SU-DHL-6 (cell line): ENCODE measurements around the gene ITPR1.

Source experiments
- H2AFZ ChIP-seq: fragments of 200-600 bp; sonication (generic); 2 replicates; pipeline ENCODE4 v1.6.1; 2014; ENCODE audit warnings: low read depth, mild to moderate bottlenecking, moderate library complexity, mixed read lengths, antibody characterized with exemption, low read length; ENCODE audit not compliant: severe bottlenecking
- H3F3A ChIP-seq: fragments of 200-600 bp; shearing (Covaris generic); 2 replicates; pipeline ENCODE4 v1.6.0; 2016; ENCODE audit warnings: antibody characterized with exemption, mild to moderate bottlenecking; ENCODE audit not compliant: insufficient read depth
- H3K27ac ChIP-seq: fragments of 200-600 bp; sonication (generic); 2 replicates; pipeline ENCODE4 v1.5.1; 2016; ENCODE audit warnings: low read depth, mild to moderate bottlenecking, low read length, moderate library complexity, mixed read lengths
- H3K27me3 ChIP-seq: fragments of 200-600 bp; sonication (generic), shearing (Covaris generic); 2 replicates; pipeline ENCODE4 v1.6.0; 2014; ENCODE audit warnings: mild to moderate bottlenecking, low read length
- H3K36me3 ChIP-seq: fragments of 200-600 bp; sonication (generic); 2 replicates; pipeline ENCODE4 v1.6.1; 2014; ENCODE audit warnings: mild to moderate bottlenecking, low read length, mixed read lengths
- H3K4me2 ChIP-seq: fragments of 300-600, 200-600 bp; shearing (Covaris generic), sonication (generic); 2 replicates; pipeline ENCODE4 v1.6.0; 2014; ENCODE audit warnings: low read length, low read depth, mild to moderate bottlenecking; ENCODE audit not compliant: poor library complexity, severe bottlenecking
- H3K4me3 ChIP-seq: fragments of 200-600 bp; sonication (generic); 2 replicates; pipeline ENCODE4 v1.5.1; 2014; ENCODE audit warnings: antibody characterized with exemption, low read length, mild to moderate bottlenecking, mixed read lengths; ENCODE audit not compliant: insufficient read depth, poor library complexity, severe bottlenecking
- H3K79me2 ChIP-seq: fragments of 200-600 bp; sonication (generic); 2 replicates; pipeline ENCODE4 v1.6.1; 2014; ENCODE audit warnings: mild to moderate bottlenecking, low read length, moderate library complexity; ENCODE audit not compliant: insufficient read depth
- H3K9ac ChIP-seq: fragments of 200-600 bp; sonication (generic); 2 replicates; pipeline ENCODE4 v1.7.0; 2014; ENCODE audit warnings: mild to moderate bottlenecking, low read length
- H3K9me2 ChIP-seq: fragments of 200-600 bp; sonication (generic); replicated peaks from 2 replicates; pipeline ENCODE4 v1.6.1; 2014; ENCODE audit warnings: low read length; ENCODE audit not compliant: insufficient read depth
- H3K9me3 ChIP-seq: fragments of 200-600 bp; sonication (generic); 2 replicates; pipeline ENCODE4 v1.6.1; 2014; ENCODE audit warnings: low read length, mixed read lengths; ENCODE audit not compliant: insufficient read depth
- H4K20me1 ChIP-seq: fragments of 200-600 bp; sonication (generic); 2 replicates; pipeline ENCODE4 v1.6.1; 2014; ENCODE audit warnings: low read depth, mild to moderate bottlenecking, antibody characterized with exemption, low read length, moderate library complexity, mixed read lengths
- CTCF ChIP-seq: fragments of 200-600 bp; sonication (generic); IDR thresholded peaks from one replicate; pipeline ENCODE4 v1.5.1; 2017; ENCODE audit warnings: antibody characterized with exemption, mild to moderate bottlenecking, low read length, moderate library complexity; ENCODE audit not compliant: insufficient read depth, poor library complexity, severe bottlenecking
- EZH2phosphoT487 ChIP-seq: fragments of 200-600 bp; sonication (generic), shearing (Covaris generic); conservative IDR thresholded peaks from 2 replicates; pipeline ENCODE4 v1.6.1; 2018; ENCODE audit warnings: mild to moderate bottlenecking, antibody characterized with exemption, low read length, moderate library complexity, mixed read lengths

ITPR1 gene

GRCh38 chr3:4707324-4707723, 214.2 kb downstream of the ITPR1 start:
- H3K4me3 ChIP-seq, result no peak overlapping the region
- H3K4me2 ChIP-seq, result no peak overlapping the region
- H3K79me2 ChIP-seq, result no peaks in the 10 kb centered on the region
- H3K9ac ChIP-seq, result no peak overlapping the region
- no peaks in the 10 kb centered on the region for H3K27me3 ChIP-seq
- no peaks in the 10 kb centered on the region for H4K20me1 ChIP-seq
- no peak overlapping the region for H3K27ac ChIP-seq
- TF ChIP-seq EZH2phosphoT487 (no peak), CTCF (no peak)
- H3K9me2 ChIP-seq, result no peaks in the 10 kb centered on the region
- no peaks in the 10 kb centered on the region for H3K36me3 ChIP-seq
- no peaks in the 10 kb centered on the region for H3F3A ChIP-seq
- no peak overlapping the region for H2AFZ ChIP-seq
- H3K9me3 ChIP-seq, result no peaks in the 10 kb centered on the region

DNA sequence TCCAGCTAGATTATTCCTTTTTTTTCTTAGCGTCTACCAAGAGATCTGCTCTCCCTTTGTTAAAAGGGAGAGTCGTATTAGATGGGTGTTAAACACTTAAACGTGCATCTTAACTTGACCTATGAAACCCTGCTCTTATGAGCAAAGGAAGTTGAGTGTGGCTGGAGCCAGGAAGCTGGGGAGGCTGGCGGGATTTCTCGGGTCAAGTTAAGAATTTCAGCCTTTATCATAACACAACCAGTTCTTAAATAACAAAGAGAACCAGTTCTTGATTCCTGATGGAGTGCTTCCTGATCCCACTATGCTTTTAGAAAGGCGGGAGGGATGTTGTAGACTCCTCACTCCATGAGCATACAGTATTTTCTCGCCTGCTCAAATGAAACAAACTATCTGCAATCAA, 215.1 kb downstream of the ITPR1 start:
- H2AFZ ChIP-seq, result no peak overlapping the region
- H3K4me2 ChIP-seq, result no peak overlapping the region
- no peaks in the 10 kb centered on the region for H3K36me3 ChIP-seq
- H3K9ac ChIP-seq, result no peak overlapping the region
- H3K4me3 ChIP-seq, result no peak overlapping the region
- no peaks in the 10 kb centered on the region for H3F3A ChIP-seq
- H3K9me3 ChIP-seq, result no peaks in the 10 kb centered on the region
- no peaks in the 10 kb centered on the region for H3K27me3 ChIP-seq
- no peaks in the 10 kb centered on the region for H3K9me2 ChIP-seq
- no peak overlapping the region for H3K27ac ChIP-seq
- no peaks in the 10 kb centered on the region for H4K20me1 ChIP-seq
- H3K79me2 ChIP-seq, result no peaks in the 10 kb centered on the region
- TF ChIP-seq EZH2phosphoT487 (no peak), CTCF (no peak)

GRCh38 chr3:4709341-4709740, 216.2 kb downstream of the ITPR1 start:
- Histone ChIP-seq H3K27ac (no peak overlapping the region), H3F3A (no peaks in the 10 kb centered on the region), H3K9me2 (no peaks in the 10 kb centered on the region), H4K20me1 (no peaks in the 10 kb centered on the region), H3K36me3 (no peaks in the 10 kb centered on the region), H3K9me3 (no peaks in the 10 kb centered on the region), H3K4me2 (no peak overlapping the region), H3K9ac (no peak overlapping the region), H3K27me3 (no peaks in the 10 kb centered on the region), H3K4me3 (no peak overlapping the region), H3K79me2 (no peaks in the 10 kb centered on the region), H2AFZ (no peak overlapping the region)
- no peak for TF ChIP-seq EZH2phosphoT487
- no peak for TF ChIP-seq CTCF

GRCh38 chr3:4710191-4710590, 217.0 kb downstream of the ITPR1 start:
- H2AFZ ChIP-seq, result no peak overlapping the region
- no peak for TF ChIP-seq EZH2phosphoT487
- H3K9ac ChIP-seq, result no peak overlapping the region
- no peaks in the 10 kb centered on the region for H3K36me3 ChIP-seq
- no peaks in the 10 kb centered on the region for H3K9me2 ChIP-seq
- H3K27me3 ChIP-seq, result no peaks in the 10 kb centered on the region
- no peaks in the 10 kb centered on the region for H3K79me2 ChIP-seq
- H3K9me3 ChIP-seq, result no peaks in the 10 kb centered on the region
- no peaks in the 10 kb centered on the region for H3F3A ChIP-seq
- H4K20me1 ChIP-seq, result no peaks in the 10 kb centered on the region
- no peak overlapping the region for H3K4me2 ChIP-seq
- H3K4me3 ChIP-seq, result no peak overlapping the region
- no peak overlapping the region for H3K27ac ChIP-seq
